ENCODE results near the gene USP7.
"Not testable (repeated sequence)": the region's sequence is repeated elsewhere in the genome, so short reads cannot be mapped to it uniquely, and the experiment has no call there.

The USP7 gene

DNA sequence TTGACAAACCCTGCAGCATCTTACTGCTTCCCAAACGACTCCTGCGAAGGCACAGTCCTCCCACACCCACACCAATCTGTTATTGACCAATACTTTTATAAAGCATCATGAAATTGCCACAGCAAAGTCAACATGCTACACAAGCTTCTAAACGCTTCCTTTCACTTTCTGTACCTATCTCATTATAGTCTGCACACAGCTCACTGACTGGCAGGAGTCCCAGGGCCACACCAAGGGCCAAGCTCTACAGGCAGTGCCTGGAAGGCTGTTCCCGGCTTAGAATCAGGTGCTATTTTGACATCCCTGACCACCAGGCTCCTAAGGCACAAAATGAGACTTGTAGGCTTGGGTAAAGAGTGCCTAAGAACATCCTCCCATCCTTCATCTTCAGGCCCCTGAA is 39.5 kb downstream of the USP7 start:
- no peak for DNase-seq (ENCODE audit: low spot score)

DNA sequence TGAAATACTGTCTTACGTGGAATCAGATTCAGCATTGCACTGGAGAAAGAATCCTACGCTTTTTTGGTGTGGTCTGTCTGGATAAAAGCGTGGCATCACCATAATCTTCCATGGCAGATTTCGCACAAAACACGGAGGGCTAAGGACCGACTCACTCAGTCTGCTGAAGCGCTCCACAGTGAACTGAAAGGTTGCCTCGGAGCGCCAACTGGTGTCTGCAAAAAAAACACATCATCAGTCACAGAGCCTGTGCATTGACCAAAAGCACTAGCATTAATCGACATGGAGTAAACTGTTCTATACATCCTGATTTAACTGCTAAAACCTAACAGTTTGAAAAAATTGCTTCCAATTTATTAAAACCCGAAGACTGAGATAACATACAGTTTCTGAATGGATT is 40.5 kb downstream of the USP7 start:
- DNase-seq (ENCODE audit: low spot score) = no peak

DNA sequence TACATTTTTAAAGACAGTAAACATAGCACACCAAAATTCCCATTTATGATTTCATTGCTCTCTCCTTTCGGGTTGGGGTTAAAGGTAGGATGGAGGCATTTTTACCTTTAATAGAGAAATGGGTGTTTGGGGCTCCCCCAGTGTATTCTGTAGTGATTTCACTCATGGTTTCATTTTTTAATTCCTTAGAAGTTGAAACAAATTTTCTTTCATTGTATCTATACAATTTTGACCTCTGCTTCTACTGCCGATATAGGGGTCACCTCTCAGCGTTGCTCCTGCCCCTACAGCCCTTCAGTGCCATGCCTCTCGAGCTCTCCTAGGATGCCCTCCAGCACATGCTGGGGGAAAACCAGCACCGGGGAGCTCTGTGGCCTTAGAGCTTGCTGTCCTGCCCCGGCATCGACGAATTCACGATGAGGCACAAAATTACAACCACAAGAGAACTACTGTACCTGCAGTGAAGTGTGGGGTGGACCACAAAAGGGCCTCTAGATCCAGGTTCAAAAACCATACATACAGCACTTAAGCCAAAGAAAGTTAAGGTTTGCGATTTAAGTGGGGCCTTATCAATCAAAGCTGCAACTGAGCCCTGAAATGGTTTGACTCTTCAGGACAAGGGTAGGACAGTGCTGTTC is 42.2 kb downstream of the USP7 start:
- DNase-seq (ENCODE audit: low spot score) = no peak

DNA sequence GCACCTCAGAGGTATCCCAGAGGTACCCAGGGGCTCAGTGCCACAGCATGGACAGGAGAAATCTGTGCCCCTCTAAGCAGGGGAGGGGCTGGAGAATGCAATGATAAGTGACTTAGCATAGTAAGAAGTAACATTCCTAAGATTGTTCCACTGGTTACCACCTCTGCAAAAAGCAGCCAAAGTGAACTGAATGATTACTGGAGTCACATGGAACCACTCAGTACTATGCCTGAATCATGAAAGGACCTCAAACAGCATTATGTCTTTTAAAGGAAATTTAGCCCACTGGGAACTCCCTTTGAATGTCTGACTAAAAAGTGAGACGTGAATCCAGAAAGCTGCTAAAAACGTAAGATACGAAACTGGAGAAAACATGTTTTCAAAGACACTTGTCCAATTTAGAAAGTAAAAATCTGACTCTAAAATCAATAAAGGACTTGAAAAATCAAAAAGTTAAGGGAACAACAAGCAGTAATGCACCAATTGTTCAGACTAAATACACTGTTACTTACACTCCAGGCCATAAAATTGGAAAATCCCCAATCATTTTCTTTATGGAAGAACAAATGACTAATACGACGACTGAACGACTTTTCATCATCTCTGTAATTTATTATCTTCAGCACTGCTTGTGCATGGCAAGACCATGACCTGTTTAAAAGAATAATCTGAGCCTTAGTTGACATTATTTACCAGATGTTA is 42.9 kb downstream of the USP7 start:
- no peak for DNase-seq (ENCODE audit: low spot score)

DNA sequence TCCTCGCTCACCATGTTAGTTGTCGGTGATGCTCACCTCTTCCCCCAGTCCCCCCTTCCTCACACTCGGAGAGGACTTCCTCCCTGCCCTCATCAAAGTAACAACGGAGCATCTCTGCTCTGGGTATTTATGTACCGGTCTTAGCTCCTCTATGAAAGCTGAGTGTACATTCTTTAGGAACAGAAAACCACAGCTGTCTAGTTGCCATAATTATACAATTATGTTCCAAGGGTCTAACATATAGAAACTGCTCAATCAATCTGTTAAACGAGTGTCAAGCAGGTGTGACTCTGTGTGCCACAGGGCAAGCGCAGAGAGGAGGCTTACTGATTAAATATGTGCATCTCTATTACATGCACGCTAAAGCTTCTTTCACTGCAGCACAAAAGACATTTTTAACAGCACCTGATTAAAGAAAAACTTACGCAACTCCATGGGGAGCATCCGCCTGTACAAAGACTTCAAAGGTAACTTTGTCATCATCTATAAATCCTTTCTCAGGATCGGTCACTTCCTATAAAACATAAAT is 43.7 kb downstream of the USP7 start:
- DNase-seq (ENCODE audit: low spot score) = no peak

DNA sequence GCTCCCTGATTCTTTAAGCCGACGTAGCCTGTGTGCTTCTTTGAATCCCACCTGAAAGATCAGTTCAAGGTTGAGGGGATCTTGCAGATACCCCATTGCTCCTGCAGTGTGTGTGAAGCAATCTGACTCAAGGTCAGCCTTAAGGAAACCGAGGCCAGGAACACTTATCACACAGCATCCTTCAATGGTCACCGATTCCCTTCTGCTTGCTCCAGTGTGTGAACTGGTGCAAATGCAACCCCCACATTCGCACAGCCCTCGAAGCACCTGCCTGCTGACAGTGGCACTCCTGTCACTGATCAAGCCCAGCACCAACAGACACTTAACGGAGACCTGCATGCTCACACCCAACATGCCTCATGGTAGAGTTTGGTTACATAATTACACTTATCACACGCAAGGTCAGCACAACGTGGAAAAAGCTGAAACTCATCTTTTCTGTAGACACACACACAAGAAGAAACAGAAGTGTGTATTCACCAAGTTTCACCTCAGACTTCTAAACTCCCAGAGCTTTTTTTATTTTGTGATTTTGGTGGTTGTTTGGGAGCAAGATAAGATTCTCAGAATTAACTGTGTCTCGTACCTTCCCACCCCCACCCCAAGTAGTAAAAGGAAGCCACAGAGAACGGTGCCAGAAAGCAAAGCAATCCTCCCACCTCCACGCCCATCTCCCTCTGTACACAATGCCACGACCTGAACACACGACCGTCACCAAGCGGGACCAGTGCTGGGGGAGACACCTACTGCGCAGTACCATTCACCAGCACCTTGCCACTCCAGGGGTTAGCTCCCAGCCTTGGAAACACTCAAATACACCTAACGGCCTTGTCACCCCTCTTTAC is 44.4 kb downstream of the USP7 start:
- DNase-seq (ENCODE audit: low spot score) = no peak

DNA sequence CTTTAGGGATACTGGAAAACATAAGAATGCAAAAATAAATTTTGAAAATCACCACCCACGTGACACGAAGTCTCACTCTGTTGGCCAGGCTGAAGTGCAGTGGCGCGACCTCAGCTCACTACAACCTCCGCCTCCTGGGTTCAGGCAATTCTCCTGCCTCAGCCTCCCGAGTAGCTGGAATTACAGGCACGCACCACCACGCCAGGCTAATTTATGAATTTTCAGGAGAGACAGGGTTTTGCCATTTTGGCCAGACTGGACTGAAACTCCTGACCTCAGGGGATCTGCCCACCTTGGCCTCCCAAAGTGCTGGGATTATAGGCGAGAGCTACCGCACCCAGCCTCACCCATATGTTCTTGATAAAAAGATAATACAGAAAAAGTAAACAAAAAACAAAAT is 46.4 kb downstream of the USP7 start:
- not testable (repeated sequence) for DNase-seq (ENCODE audit: low spot score)

DNA sequence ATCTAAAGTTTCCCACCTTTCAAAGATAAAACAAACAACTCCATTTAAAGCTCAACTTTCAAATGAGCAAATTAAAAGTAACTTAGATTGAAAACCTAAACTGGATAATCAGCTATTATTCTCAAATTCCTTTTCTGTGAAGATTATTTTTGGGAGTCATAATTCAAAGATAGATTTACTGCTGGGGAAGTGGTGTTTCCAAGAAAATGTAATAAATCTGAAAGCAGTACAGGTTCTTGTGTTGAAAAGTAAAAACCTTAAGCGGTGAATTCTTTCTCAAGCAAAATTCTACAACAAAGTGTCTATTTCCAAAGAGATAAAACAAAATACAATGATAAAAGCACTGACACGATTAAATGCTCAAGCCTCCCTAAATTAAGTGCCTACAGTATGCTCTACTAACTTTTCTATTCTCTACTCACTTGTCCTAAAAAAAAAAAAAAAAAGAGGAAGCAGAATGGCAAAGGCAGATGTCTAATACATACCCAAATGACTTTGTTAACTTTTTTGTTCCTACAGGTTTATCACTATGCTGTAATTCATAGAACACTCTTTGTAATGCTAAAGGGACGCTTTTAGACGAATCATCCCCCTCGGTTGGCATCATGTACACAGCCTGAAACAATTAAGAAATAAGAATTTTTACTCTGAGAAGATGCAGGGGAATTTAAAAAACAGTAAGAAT is 47.0 kb downstream of the USP7 start:
- no peak for DNase-seq (ENCODE audit: low spot score)

DNA sequence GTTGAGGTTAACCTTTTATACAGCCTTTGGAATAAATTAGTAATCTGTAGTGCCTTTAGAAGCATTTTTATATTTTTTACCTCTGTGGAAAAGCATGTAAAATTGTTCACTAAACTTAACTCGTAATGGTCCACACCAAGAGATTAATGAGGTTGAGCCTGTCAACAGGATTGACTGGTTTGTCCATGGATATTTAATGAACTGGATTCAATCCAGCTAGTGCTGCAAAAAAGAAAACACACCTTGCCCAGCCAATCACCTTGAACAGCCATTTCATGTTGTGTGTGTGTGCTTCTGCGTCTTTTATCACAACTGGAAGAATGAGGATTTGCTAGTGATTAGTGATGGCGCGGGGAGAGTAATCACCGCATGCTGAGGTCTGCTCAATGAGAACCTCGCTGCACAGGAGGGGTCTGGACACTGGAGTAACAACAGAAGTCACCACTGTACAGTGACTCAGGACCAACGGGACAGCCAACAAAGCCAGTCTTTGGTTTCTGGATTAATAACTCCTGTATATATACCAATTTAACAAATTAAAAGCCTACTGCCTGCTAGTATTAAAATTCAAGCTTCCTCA is 47.9 kb downstream of the USP7 start:
- no peak for DNase-seq (ENCODE audit: low spot score)

DNA sequence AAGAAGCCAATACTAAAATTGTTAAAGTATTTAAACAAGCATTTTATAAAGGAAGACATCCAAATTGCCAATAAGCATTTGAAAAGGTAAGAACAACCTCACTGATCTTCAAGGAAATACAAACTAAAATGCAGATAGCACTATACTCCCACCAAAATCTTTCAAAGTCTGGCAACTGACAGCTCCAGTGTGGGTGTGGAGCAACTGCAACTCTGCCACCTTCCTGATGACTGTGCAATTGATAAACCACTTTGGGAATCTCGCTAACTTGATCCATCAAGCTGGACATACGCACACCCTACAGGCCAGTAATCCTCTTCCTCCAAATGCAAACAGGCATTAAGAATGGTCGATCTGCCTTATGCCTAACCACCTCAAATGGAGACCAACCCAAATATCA is 49.6 kb downstream of the USP7 start:
- no peak for DNase-seq (ENCODE audit: low spot score)

DNA sequence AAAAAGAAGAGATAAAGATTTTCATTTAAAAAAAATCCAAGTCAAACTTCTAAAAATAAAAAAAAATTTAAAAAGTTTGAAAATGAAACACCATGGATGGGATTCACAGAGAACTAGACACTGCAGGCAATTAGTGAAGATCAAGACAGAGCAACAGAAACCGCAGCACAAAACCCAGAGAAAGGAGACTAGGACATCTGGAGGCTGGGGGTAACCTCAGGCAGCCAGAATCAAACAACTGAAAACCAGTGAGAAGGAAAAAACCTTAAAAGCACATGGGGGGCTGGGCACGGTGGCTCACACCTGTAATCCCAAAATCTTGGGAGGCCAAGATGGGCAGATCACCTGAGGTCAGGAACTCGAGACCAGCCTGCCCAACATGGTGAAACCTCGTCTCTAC is 50.9 kb downstream of the USP7 start:
- DNase-seq (ENCODE audit: low spot score) = no peak

DNA sequence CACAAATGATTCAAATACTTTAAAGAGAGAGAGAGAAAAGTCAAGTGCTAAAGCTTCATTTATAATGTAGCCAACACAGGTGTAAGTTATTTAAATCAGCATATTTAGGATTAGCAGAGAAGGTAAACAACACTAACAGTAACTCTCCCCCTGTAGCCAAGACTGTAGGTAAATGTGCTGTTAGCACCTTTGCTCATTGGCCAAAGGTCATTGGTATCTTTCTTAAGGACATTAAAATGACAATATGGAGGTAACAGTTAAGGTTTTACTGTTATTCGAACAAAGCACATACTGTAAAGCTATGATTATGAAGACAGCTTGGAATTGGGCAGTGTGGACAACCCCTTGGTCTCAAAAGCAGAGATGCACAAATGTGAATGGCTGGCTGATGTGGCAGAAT is 52.9 kb downstream of the USP7 start:
- no peak for DNase-seq (ENCODE audit: low spot score)

DNA sequence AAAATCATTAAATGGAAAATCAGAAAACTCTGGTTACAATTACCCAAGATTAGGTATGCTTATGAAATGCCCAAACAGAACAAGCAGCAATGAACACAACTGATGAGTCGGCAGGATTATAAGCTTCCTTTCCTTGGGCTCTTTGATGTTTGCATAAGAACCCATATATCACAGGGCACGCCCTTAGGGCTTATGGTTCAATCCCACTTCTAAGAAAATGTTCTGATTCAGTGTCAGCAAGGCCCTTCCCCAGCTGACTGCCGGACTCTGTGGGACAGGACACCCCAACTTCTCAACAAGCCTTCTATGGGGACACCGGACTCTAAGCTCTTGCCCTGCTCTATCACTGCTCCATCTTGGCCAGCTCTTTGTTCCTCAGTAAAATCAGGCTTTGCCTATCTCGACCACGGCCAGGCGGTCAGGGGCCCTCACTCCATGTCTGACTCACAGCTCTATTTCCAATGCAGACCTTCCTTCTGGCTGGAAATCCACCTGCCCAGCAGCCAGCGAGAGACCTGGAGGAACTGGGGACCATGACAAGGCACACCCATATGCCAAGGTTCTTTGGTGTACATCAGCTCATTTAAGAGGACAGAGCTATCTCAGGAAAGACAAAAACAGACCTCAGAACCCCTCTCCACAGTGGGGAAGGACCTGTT is 54.8 kb downstream of the USP7 start:
- no peak for DNase-seq (ENCODE audit: low spot score)

DNA sequence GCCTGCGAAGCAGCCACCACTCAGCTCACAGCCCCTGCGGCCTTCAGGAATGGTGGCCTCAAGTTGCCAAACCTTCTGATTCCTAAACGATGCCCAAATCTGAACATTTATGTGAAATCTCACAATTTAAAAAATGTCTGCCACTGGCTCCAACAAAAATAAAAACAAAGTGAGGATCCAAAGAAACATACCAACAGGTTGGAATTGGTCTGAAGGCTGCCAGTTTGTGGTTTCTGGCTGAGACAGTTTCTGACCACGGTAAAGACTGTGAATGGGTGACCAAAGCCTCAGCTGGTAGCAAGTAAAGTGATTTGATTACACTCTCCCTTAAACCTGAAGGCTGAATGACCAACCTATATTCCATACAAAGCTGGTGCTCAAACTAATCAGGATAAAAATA is 56.6 kb downstream of the USP7 start:
- DNase-seq (ENCODE audit: low spot score) = no peak

DNA sequence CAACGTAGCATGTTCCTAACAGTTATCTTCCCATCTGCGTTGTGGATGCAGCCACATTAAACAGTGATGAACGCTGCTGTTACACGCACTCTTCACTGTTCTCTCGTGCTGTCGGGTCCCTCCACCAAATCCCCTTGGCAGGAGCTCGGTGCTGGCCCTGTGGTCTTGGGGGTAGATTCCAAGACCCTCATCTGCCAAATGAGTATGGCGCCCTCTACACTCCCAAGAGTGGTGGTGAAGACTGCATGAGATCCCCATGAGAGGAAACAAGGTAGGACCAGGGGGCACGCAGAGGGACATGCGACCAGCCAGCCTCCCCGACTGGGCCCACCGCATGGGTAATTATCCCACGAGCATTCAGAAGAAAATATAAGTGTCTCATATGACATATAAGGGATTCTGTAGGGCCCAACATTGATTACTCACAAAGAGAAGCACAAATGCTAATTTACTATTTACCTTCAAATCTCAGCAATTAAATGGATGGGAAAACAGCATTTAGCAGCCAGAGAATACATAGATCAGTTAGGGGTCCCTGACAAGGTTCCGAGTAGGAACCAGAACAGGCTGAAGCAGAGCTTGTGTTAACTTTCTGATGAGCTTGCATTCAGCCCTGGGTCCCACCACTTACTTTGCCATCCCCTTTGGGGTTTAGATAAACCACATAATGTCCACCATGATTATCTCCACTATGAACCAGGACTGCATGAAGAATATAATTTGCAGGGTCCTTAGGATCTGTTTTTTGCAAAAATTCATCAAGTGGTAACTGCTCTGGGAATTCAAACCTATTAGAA is 57.7 kb downstream of the USP7 start:
- no peak for DNase-seq (ENCODE audit: low spot score)

DNA sequence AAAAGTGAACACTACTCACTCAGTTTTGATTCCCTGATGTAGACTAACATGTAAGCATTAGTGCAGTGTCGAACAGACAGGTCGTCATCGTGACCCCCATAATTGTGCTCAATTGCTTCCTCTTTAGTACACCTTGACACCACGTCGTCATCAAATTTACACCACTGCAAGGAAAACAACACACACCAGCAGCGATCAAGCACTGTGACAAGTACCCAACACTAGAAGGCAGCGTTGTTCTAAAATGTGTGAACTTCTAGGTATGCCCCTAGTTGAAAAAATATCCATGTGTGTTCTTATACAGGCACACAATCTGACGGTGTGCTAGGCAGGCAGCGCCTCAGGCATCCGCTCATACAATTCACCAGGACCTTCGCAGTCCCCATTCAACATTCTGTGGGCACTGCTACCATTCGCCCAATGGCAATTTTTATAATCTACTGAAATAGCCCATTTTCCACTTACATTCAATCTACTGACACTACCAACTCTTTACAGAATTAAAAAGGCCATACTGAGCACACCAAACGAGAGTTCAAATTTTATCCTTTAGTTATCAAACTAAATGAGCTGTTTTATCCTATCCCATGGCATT is 58.4 kb downstream of the USP7 start:
- DNase-seq (ENCODE audit: low spot score) = peak; percentile 59

DNA sequence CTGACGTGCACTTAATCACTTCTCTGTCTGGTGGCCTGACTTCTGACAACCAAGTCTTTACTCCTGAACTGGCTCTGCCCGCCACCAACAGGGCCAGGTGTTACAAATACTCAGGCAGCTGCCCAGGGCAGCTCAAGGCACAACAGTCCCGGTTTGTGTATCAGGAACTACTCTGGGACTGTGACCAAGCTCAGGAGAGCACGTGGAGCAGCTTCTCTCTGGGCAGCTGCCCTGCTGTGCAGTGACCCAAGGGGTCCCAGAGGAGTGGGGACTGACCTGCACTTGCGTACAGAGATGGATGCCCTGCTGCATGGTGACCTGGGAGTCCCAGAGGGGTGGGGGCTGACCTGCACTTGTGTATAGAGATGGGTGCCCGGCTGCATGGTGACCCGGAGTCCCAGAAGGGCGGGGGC is 59.7 kb downstream of the USP7 start:
- no peak for DNase-seq (ENCODE audit: low spot score)

DNA sequence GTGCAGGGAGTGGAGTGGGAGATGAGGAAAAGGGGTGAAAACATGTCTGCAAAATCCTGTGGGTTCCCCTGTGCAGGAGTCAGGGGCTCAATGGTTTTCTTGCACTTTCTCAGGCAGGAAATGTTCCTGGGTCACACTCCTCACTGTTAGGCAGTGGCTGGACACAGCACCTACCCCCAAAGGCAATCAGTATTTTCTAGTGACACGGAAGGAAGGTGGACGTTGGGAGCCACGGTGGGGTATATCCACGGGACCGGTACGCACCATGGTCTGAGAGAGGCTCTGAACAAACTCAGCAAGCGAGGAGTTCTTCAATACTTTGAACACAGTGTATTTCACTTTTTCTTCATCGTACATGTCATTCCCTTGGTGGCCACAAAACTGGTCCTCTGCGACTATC is 60.7 kb downstream of the USP7 start:
- DNase-seq (ENCODE audit: low spot score) = no peak

DNA sequence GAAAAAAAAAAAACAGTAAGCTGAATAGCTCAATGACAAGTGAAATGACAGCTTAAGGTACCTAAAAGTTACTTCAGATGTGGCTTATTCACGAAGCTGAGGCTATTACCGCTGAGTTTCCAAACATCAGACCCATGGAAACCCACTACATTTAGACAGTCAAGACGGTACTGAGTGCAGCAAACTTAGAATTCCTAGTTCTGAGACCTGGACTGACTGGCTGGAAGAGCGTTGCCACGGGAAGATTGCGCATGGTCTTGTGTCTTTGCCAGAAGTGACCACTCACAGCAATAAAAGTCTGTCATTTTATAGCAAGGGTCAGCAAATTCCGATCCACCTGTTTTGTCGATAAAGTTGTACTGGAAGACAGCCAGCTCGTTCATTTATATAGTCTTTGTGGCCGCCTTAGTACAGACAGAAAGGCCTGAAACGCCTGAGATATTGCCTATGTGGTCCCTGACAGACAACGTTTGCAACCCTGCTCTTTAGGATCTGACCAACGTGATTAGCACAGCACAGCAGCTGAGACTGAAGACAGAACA is 62.3 kb downstream of the USP7 start:
- no peak for DNase-seq (ENCODE audit: low spot score)

DNA sequence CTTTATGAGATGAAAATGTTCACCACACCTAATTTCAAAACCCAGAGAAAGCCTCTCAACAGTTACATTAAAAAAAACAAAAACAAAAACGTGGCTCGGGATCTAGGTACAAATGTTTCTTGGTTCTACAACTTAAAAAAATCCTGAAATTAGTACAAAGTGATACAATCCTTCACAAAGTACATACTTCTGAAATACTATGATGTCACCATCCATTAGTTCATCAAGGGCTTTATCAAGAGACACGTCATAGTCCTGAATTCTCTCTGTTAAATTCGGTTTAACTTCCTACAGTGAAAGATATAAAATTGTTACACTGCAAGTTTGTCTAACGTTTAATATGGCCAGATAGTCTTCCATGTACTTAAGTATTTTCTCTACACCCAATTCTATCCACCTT is 63.4 kb downstream of the USP7 start:
- DNase-seq (ENCODE audit: low spot score) = no peak
